ENCODE measurements around the gene FERMT1. TPM values are rescaled to one million over a fixed set of nuclear protein-coding genes. Genes with fewer than 3 reads are reported as not detected.

Gene FERMT1
- total and polyA plus RNA-seq, 2 of the 13 experiments (the other 11 are each of a cell fraction or from before 2014, with no cell fraction given): 15.8 to 29.5 TPM

DNA sequence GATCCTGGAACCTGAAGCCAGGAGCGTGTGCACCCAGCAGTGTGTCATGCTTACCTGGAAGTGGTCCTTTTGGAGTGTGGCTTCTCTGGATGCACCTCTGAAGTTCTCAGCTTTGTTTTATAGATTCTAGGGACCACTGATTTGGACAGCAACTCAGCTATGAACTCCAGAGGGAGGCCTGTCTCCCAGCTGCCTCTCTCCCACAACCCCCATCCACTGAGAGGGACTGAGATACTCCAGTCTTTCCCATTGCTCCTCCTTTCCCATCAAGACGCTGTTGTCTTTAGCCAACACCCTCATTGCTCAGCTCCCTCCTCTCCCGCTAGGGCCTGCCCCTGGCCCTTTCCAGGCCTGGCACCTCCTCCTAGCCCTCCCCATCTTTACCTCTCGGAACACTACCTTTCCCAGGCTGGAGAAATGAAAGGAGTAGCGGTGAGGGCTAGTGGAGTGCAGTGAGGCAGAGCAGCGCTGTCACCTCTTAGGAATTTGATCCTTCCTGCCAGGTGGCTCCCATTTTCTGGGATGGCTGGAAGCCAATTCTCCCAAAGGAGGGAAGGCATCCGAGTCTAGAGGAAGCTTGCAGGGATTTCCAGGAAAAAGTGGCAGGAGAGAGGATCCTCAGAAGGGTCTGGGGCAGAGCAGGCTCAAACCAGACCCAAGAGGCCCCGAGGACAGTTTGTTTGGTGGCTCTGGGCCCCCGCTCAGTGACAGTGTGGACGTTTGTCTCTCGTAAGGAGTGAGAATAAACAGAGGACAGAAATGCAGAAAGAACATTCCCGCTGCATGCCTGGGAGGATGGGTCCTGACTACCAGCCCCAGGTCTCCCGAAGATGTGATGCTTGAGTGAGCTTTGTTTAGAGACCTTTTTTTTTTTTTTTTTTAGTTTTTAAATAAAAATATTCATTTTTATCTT lies 68.8 kb downstream of the FERMT1 start, which contains the start of gene LRRN4 (continued):
- TF ChIP-seq ZNF136 (CRISPR knock-in tag; IDR thresholded peaks at IDR 0.05; ENCODE audit: low read depth): peak; percentile 35; the same call in 1 of the 2 replicates
- TF ChIP-seq, protein P1, sequence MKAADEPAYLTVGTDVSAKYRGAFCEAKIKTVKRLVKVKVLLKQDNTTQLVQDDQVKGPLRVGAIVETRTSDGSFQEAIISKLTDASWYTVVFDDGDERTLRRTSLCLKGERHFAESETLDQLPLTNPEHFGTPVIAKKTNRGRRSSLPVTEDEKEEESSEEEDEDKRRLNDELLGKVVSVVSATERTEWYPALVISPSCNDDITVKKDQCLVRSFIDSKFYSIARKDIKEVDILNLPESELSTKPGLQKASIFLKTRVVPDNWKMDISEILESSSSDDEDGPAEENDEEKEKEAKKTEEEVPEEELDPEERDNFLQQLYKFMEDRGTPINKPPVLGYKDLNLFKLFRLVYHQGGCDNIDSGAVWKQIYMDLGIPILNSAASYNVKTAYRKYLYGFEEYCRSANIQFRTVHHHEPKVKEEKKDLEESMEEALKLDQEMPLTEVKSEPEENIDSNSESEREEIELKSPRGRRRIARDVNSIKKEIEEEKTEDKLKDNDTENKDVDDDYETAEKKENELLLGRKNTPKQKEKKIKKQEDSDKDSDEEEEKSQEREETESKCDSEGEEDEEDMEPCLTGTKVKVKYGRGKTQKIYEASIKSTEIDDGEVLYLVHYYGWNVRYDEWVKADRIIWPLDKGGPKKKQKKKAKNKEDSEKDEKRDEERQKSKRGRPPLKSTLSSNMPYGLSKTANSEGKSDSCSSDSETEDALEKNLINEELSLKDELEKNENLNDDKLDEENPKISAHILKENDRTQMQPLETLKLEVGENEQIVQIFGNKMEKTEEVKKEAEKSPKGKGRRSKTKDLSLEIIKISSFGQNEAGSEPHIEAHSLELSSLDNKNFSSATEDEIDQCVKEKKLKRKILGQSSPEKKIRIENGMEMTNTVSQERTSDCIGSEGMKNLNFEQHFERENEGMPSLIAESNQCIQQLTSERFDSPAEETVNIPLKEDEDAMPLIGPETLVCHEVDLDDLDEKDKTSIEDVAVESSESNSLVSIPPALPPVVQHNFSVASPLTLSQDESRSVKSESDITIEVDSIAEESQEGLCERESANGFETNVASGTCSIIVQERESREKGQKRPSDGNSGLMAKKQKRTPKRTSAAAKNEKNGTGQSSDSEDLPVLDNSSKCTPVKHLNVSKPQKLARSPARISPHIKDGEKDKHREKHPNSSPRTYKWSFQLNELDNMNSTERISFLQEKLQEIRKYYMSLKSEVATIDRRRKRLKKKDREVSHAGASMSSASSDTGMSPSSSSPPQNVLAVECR (CRISPR knock-in tag; IDR thresholded peaks at IDR 0.05; ENCODE audit: borderline replicate concordance): peak; percentile 29; the same call in 1 of the 2 replicates
- TF ChIP-seq, protein P2, sequence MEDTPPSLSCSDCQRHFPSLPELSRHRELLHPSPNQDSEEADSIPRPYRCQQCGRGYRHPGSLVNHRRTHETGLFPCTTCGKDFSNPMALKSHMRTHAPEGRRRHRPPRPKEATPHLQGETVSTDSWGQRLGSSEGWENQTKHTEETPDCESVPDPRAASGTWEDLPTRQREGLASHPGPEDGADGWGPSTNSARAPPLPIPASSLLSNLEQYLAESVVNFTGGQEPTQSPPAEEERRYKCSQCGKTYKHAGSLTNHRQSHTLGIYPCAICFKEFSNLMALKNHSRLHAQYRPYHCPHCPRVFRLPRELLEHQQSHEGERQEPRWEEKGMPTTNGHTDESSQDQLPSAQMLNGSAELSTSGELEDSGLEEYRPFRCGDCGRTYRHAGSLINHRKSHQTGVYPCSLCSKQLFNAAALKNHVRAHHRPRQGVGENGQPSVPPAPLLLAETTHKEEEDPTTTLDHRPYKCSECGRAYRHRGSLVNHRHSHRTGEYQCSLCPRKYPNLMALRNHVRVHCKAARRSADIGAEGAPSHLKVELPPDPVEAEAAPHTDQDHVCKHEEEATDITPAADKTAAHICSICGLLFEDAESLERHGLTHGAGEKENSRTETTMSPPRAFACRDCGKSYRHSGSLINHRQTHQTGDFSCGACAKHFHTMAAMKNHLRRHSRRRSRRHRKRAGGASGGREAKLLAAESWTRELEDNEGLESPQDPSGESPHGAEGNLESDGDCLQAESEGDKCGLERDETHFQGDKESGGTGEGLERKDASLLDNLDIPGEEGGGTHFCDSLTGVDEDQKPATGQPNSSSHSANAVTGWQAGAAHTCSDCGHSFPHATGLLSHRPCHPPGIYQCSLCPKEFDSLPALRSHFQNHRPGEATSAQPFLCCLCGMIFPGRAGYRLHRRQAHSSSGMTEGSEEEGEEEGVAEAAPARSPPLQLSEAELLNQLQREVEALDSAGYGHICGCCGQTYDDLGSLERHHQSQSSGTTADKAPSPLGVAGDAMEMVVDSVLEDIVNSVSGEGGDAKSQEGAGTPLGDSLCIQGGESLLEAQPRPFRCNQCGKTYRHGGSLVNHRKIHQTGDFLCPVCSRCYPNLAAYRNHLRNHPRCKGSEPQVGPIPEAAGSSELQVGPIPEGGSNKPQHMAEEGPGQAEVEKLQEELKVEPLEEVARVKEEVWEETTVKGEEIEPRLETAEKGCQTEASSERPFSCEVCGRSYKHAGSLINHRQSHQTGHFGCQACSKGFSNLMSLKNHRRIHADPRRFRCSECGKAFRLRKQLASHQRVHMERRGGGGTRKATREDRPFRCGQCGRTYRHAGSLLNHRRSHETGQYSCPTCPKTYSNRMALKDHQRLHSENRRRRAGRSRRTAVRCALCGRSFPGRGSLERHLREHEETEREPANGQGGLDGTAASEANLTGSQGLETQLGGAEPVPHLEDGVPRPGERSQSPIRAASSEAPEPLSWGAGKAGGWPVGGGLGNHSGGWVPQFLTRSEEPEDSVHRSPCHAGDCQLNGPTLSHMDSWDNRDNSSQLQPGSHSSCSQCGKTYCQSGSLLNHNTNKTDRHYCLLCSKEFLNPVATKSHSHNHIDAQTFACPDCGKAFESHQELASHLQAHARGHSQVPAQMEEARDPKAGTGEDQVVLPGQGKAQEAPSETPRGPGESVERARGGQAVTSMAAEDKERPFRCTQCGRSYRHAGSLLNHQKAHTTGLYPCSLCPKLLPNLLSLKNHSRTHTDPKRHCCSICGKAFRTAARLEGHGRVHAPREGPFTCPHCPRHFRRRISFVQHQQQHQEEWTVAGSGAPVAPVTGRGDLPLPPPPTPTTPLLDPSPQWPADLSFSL (CRISPR knock-in tag; IDR thresholded peaks at IDR 0.05): no peak
- TF ChIP-seq ZNF547 (CRISPR knock-in tag; IDR thresholded peaks at IDR 0.05): 0 out of 2 replicates have a peak, but pooled peaks have one; percentile 69
- TF ChIP-seq MTF2 (CRISPR knock-in tag; IDR thresholded peaks at IDR 0.05; ENCODE audit: borderline replicate concordance): peak; percentile 29; the same call in 1 of the 2 replicates
- no peak for TF ChIP-seq NFKBIZ (CRISPR knock-in tag; IDR thresholded peaks at IDR 0.05)
- TF ChIP-seq NFIB (CRISPR knock-in tag; IDR thresholded peaks at IDR 0.05; ENCODE audit: borderline replicate concordance): no peak
- no peak for TF ChIP-seq IRX3 (CRISPR knock-in tag; IDR thresholded peaks at IDR 0.05; ENCODE audit: borderline replicate concordance, low read depth)
- no peak for TF ChIP-seq NR3C1 (CRISPR knock-in tag; IDR thresholded peaks at IDR 0.05)
- no peak for TF ChIP-seq SETDB1 (CRISPR knock-in tag; IDR thresholded peaks at IDR 0.05; ENCODE audit: borderline replicate concordance)
- peak; percentile 48; the same call in 1 of the 2 replicates for TF ChIP-seq SP4 (CRISPR knock-in tag; IDR thresholded peaks at IDR 0.05)
- peak; percentile 28; the same call in 1 of the 2 replicates for TF ChIP-seq ZNF777 (CRISPR knock-in tag; IDR thresholded peaks at IDR 0.05)
- TF ChIP-seq, protein P3, sequence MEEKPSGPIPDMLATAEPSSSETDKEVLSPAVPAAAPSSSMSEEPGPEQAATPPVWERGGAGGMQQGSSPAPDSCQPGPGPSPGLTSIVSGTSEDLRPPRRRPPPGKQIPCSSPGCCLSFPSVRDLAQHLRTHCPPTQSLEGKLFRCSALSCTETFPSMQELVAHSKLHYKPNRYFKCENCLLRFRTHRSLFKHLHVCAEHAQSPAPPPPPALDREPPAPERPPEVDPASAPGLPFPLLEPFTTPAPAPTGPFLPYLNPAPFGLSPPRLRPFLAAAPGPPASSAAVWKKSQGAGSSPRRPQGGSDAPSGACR (CRISPR knock-in tag; IDR thresholded peaks at IDR 0.05): no peak
- no peak for TF ChIP-seq ZSCAN22 (CRISPR knock-in tag; IDR thresholded peaks at IDR 0.05)
- no peak for TF ChIP-seq CENPT (CRISPR knock-in tag; IDR thresholded peaks at IDR 0.05; ENCODE audit: low read depth)
- TF ChIP-seq PHF20 (CRISPR knock-in tag; IDR thresholded peaks at IDR 0.05): no peak
- TF ChIP-seq ZNF552 (CRISPR knock-in tag; IDR thresholded peaks at IDR 0.05; ENCODE audit: borderline replicate concordance): no peak
